HepG2 (cell line): ENCODE results near the gene NXN. TPM values are rescaled to one million over a fixed set of nuclear protein-coding genes. Genes with fewer than 3 reads are reported as not detected.
A peak's percentile ranks its signal among the peaks of the same experiment; 100 is the strongest.

Experiments used
- ATF3 ChIP-seq: sonication (generic); formaldehyde crosslinking; IDR thresholded peaks from 2 replicates; pipeline ENCODE4 v1.4.0; 2020; ENCODE audit warnings: missing genetic modification reagents
- BCL6 ChIP-seq: IDR thresholded peaks from 2 replicates; pipeline ENCODE4 v1.6.1; 2016; ENCODE audit warnings: missing genetic modification reagents, missing compliant biosample characterization
- ELF3 ChIP-seq: IDR thresholded peaks from 2 replicates; pipeline ENCODE4 v1.6.1; 2016; ENCODE audit warnings: missing genetic modification reagents, missing compliant biosample characterization
- EP300 ChIP-seq, 3 experiments: sonication (generic) in 1 of 3; formaldehyde crosslinking in 1 of 3; IDR thresholded peaks; 2 replicates each; pipeline versions ENCODE4 v1.5.1 to v1.6.1; 2011 to 2020; ENCODE audit warnings: low read depth in 2 of 3, low read length in 2 of 3, borderline replicate concordance in 1 of 3, improper control_type of control experiment in 1 of 3, mild to moderate bottlenecking in 1 of 3, missing genetic modification reagents in 1 of 3, moderate library complexity in 1 of 3
- FOXJ3 ChIP-seq: sonication (generic); formaldehyde crosslinking; IDR thresholded peaks from 2 replicates; pipeline ENCODE4 v1.4.0; 2020; ENCODE audit warnings: missing genetic modification reagents, mild to moderate bottlenecking, borderline replicate concordance
- HES4 ChIP-seq: sonication (generic); formaldehyde crosslinking; IDR thresholded peaks from 2 replicates; pipeline ENCODE4 v1.9.0; 2021; ENCODE audit warnings: mild to moderate bottlenecking, missing genetic modification reagents, borderline replicate concordance
- HIVEP1 ChIP-seq: sonication (generic); formaldehyde crosslinking; IDR thresholded peaks from 2 replicates; pipeline ENCODE4 v1.4.0; 2020; ENCODE audit warnings: mild to moderate bottlenecking, missing genetic modification reagents
- HMG20A ChIP-seq: IDR thresholded peaks from 2 replicates; pipeline ENCODE4 v1.6.1; 2016; ENCODE audit warnings: borderline replicate concordance
- HOXD1 ChIP-seq: sonication (generic); formaldehyde crosslinking; IDR thresholded peaks from 2 replicates; pipeline ENCODE4 v1.5.0; 2020; ENCODE audit warnings: missing genetic modification reagents
- MYC ChIP-seq: sonication (generic); formaldehyde crosslinking; IDR thresholded peaks from 2 replicates; pipeline ENCODE4 v1.9.0; 2021; ENCODE audit warnings: missing genetic modification reagents, borderline replicate concordance
- POLR2AphosphoS5 ChIP-seq: IDR thresholded peaks from 2 replicates; pipeline ENCODE4 v1.6.1; 2012; ENCODE audit warnings: low read depth, low read length
- SAP130 ChIP-seq: IDR thresholded peaks from 2 replicates; pipeline ENCODE4 v1.6.1; 2016; ENCODE audit warnings: low read depth
- TAF1 ChIP-seq: sonication (generic); formaldehyde crosslinking; IDR thresholded peaks from 2 replicates; pipeline ENCODE4 v1.4.0; 2020; ENCODE audit warnings: missing genetic modification reagents
- TBL1XR1 ChIP-seq: fragments of 150-350 bp; IDR thresholded peaks from 2 replicates; pipeline ENCODE4 v1.6.1; 2014; ENCODE audit warnings: borderline replicate concordance, low read length; ENCODE audit not compliant: partially characterized antibody
- ZNF124 ChIP-seq: sonication (generic); formaldehyde crosslinking; IDR thresholded peaks from 2 replicates; pipeline ENCODE4 v1.4.0; 2020; ENCODE audit warnings: missing genetic modification reagents
- ZNF160 ChIP-seq: sonication (generic); formaldehyde crosslinking; IDR thresholded peaks from 2 replicates; pipeline ENCODE4 v1.8.0; 2022; ENCODE audit warnings: mild to moderate bottlenecking, inconsistent platforms, missing genetic modification reagents
- ZNF614 ChIP-seq: IDR thresholded peaks from 2 replicates; pipeline ENCODE4 v1.6.1; 2018; ENCODE audit warnings: missing biosample characterization, missing genetic modification reagents, inconsistent platforms, borderline replicate concordance
- ZSCAN30 ChIP-seq: sonication (generic); formaldehyde crosslinking; IDR thresholded peaks from 2 replicates; pipeline ENCODE4 v1.5.0; 2020; ENCODE audit warnings: mild to moderate bottlenecking, missing genetic modification reagents
- polyA plus RNA-seq, 8 experiments: library from polyadenylated mRNA; depleted of rRNA in 3 of 8; stranded (reverse) in 7 of 8; unstranded in 1 of 8; fragments of >200 nt; fragmentation: Illumina TruSeq in 4 of 8; extraction: Trizol in 4 of 8; gene quantifications; 2 replicates each; pipeline versions ENCODE4 v1.2.1 to v1.2.3, GENCODE V29; 2011 to 2016; ENCODE audit warnings: low read depth in 4 of 8, missing spikeins in 1 of 8, mixed read lengths in 1 of 8; ENCODE audit not compliant: insufficient read depth in 1 of 8
- total RNA-seq, 5 experiments: library from RNA; depleted of rRNA; stranded (reverse); fragments of >200 nt; fragmentation: Illumina TruSeq; extraction: Trizol; gene quantifications; 2 replicates each; pipeline ENCODE4 v1.2.3, GENCODE V29; 2016; ENCODE audit warnings: low read depth in 1 of 5
- TF ChIP-seq, protein P1 (sequence below): sonication (generic); formaldehyde crosslinking; IDR thresholded peaks from 2 replicates; pipeline ENCODE4 v1.4.0; 2020; ENCODE audit warnings: missing genetic modification reagents
- TF ChIP-seq, protein P2 (sequence below): sonication (generic); formaldehyde crosslinking; IDR thresholded peaks from 2 replicates; pipeline ENCODE4; 2020; ENCODE audit warnings: missing genetic modification reagents, mild to moderate bottlenecking, borderline replicate concordance
- TF ChIP-seq, protein P3 (sequence below): sonication (generic); formaldehyde crosslinking; IDR thresholded peaks from 2 replicates; pipeline ENCODE4 v1.8.0; 2022; ENCODE audit warnings: missing genetic modification reagents, mild to moderate bottlenecking, borderline replicate concordance
- TF ChIP-seq, protein P4 (sequence below): sonication (generic); formaldehyde crosslinking; IDR thresholded peaks from 2 replicates; pipeline ENCODE4 v1.8.0; 2022; ENCODE audit warnings: low read depth, missing genetic modification reagents

Gene NXN
- total and polyA plus RNA-seq, 2 of the 13 experiments (the other 11 are each of a cell fraction or from before 2014, with no cell fraction given) = 22.2 to 24.3 TPM

GRCh38 chr17:954431-955164, 25.0 kb downstream of the NXN start (continued):
- TF ChIP-seq ZNF124 (CRISPR knock-in tag) = no peak
- TF ChIP-seq TBL1XR1 = peak; percentile 49
- TF ChIP-seq HES4 (CRISPR knock-in tag) = no peak
- TF ChIP-seq, protein P1, sequence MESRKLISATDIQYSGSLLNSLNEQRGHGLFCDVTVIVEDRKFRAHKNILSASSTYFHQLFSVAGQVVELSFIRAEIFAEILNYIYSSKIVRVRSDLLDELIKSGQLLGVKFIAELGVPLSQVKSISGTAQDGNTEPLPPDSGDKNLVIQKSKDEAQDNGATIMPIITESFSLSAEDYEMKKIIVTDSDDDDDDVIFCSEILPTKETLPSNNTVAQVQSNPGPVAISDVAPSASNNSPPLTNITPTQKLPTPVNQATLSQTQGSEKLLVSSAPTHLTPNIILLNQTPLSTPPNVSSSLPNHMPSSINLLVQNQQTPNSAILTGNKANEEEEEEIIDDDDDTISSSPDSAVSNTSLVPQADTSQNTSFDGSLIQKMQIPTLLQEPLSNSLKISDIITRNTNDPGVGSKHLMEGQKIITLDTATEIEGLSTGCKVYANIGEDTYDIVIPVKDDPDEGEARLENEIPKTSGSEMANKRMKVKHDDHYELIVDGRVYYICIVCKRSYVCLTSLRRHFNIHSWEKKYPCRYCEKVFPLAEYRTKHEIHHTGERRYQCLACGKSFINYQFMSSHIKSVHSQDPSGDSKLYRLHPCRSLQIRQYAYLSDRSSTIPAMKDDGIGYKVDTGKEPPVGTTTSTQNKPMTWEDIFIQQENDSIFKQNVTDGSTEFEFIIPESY = peak; percentile 18; the same call in 1 of the 2 replicates
- no peak for TF ChIP-seq POLR2AphosphoS5
- no peak for TF ChIP-seq ZNF160 (CRISPR knock-in tag)
- TF ChIP-seq ZNF614 (CRISPR knock-in tag) = 0 out of 2 replicates have a peak, but pooled peaks have one; percentile 30
- no peak for TF ChIP-seq TAF1 (CRISPR knock-in tag)
- TF ChIP-seq, protein P2, sequence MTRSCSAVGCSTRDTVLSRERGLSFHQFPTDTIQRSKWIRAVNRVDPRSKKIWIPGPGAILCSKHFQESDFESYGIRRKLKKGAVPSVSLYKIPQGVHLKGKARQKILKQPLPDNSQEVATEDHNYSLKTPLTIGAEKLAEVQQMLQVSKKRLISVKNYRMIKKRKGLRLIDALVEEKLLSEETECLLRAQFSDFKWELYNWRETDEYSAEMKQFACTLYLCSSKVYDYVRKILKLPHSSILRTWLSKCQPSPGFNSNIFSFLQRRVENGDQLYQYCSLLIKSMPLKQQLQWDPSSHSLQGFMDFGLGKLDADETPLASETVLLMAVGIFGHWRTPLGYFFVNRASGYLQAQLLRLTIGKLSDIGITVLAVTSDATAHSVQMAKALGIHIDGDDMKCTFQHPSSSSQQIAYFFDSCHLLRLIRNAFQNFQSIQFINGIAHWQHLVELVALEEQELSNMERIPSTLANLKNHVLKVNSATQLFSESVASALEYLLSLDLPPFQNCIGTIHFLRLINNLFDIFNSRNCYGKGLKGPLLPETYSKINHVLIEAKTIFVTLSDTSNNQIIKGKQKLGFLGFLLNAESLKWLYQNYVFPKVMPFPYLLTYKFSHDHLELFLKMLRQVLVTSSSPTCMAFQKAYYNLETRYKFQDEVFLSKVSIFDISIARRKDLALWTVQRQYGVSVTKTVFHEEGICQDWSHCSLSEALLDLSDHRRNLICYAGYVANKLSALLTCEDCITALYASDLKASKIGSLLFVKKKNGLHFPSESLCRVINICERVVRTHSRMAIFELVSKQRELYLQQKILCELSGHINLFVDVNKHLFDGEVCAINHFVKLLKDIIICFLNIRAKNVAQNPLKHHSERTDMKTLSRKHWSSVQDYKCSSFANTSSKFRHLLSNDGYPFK = no peak; the same call in 1 of the 2 replicates
- TF ChIP-seq SAP130 (CRISPR knock-in tag) = peak; percentile 64; the same call in 1 of the 2 replicates
- TF ChIP-seq, protein P3, sequence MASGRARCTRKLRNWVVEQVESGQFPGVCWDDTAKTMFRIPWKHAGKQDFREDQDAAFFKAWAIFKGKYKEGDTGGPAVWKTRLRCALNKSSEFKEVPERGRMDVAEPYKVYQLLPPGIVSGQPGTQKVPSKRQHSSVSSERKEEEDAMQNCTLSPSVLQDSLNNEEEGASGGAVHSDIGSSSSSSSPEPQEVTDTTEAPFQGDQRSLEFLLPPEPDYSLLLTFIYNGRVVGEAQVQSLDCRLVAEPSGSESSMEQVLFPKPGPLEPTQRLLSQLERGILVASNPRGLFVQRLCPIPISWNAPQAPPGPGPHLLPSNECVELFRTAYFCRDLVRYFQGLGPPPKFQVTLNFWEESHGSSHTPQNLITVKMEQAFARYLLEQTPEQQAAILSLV = no peak
- TF ChIP-seq EP300 (IDR thresholded peaks at IDR 0.05; ENCODE audit: low read depth in 2 of 2, low read length in 2 of 2) = 0 out of 4 replicates have a peak, but pooled peaks of 1 of the 2 experiments have one; percentile 32
- peak; percentile 20; the same call in 1 of the 2 replicates for TF ChIP-seq EP300 (CRISPR knock-in tag; IDR thresholded peaks at IDR 0.05; ENCODE audit: borderline replicate concordance)
- peak; percentile 70 for TF ChIP-seq BCL6 (CRISPR knock-in tag)
- peak; percentile 60 for TF ChIP-seq ELF3 (CRISPR knock-in tag)
- peak; percentile 72; the same call in 1 of the 2 replicates for TF ChIP-seq HMG20A (CRISPR knock-in tag)
- TF ChIP-seq ATF3 (CRISPR knock-in tag) = no peak
- 0 out of 2 replicates have a peak, but pooled peaks have one; percentile 28 for TF ChIP-seq FOXJ3 (CRISPR knock-in tag)
- TF ChIP-seq HIVEP1 (CRISPR knock-in tag) = peak; percentile 71
- TF ChIP-seq, protein P4, sequence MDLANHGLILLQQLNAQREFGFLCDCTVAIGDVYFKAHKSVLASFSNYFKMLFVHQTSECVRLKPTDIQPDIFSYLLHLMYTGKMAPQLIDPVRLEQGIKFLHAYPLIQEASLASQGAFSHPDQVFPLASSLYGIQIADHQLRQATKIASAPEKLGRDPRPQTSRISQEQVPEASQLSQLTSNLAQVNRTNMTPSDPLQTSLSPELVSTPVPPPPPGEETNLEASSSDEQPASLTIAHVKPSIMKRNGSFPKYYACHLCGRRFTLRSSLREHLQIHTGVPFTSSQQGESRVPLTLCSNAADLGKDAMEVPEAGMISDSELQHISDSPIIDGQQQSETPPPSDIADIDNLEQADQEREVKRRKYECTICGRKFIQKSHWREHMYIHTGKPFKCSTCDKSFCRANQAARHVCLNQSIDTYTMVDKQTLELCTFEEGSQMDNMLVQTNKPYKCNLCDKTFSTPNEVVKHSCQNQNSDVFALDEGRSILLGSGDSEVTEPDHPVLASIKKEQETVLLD (CRISPR knock-in tag) = no peak
- no peak for TF ChIP-seq ZSCAN30 (CRISPR knock-in tag)
- no peak for TF ChIP-seq MYC (CRISPR knock-in tag)
- TF ChIP-seq HOXD1 (CRISPR knock-in tag) = no peak
